Fibroblast of pulmonary artery (primary cell): ENCODE data around the gene OR1D2.

Source experiments
- DNase-seq: peaks from one replicate; pipeline ENCODE4 v3.0.0-alpha.2; 2010; ENCODE audit warnings: low read depth
- H3K4me3 ChIP-seq: replicated peaks from 2 replicates; pipeline ENCODE4 v1.5.1; 2011; ENCODE audit warnings: low read depth, mild to moderate bottlenecking, control low read depth, low read length, moderate library complexity
- CTCF ChIP-seq: IDR thresholded peaks from 2 replicates; pipeline ENCODE4 v1.5.1; 2011; ENCODE audit warnings: mild to moderate bottlenecking, control low read depth, low read length, inconsistent platforms; ENCODE audit errors: missing control alignments

Gene OR1D2

GRCh38 chr17:3046753-3047152 lies 57.5 kb downstream of the OR1D2 start:
- no peak for TF ChIP-seq CTCF
- no peak overlapping the region for H3K4me3 ChIP-seq
- no peak for DNase-seq

- no peak for DNase-seq
- no peak overlapping the region for H3K4me3 ChIP-seq
- TF ChIP-seq CTCF = peak; percentile 17
These were observed 60.4 kb downstream of the OR1D2 start for GRCh38 chr17:3043737-3044365.

GRCh38 chr17:3040882-3041281 lies 63.3 kb downstream of the OR1D2 start:
- TF ChIP-seq CTCF = no peak
- DNase-seq = no peak
- no peak overlapping the region for H3K4me3 ChIP-seq

- peak; percentile 88 for DNase-seq
- no peak overlapping the region for H3K4me3 ChIP-seq
- TF ChIP-seq CTCF = no peak
These were observed 64.5 kb downstream of the OR1D2 start for GRCh38 chr17:3039736-3040135.

GRCh38 chr17:3038941-3039340 lies 65.3 kb downstream of the OR1D2 start:
- no peak overlapping the region for H3K4me3 ChIP-seq
- DNase-seq = no peak
- no peak for TF ChIP-seq CTCF
